ENCODE measurements around the gene USP21.
A peak's percentile ranks its signal among the peaks of the same experiment; 100 is the strongest.

Gene USP21

GRCh38 chr1:161193561-161194235, 34.4 kb downstream of the USP21 start:
- Mint-ChIP-seq H3K4me3 (no peak overlapping the region), H3K36me3 (ENCODE audit: low read depth) (peaks cover 3% of the 10 kb centered on the region), H3K27me3 (ENCODE audit: low read depth) (no peaks in the 10 kb centered on the region), H3K27ac (no peak overlapping the region), H3K4me1 (peaks cover 27% of the 10 kb centered on the region), H3K9me3 (no peaks in the 10 kb centered on the region)
- TF ChIP-seq CTCF (IDR thresholded peaks at IDR 0.05; ENCODE audit: unreplicated experiment in 3 of 3) = no peak

GRCh38 chr1:161195171-161195570, 35.9 kb downstream of the USP21 start:
- H3K9me3 Mint-ChIP-seq = no peaks in the 10 kb centered on the region
- H3K27ac Mint-ChIP-seq = peak overlapping the region; percentile 22 to 53 (median 53)
- peak overlapping the region in 1 of 3 experiments; percentile 47 for H3K4me3 Mint-ChIP-seq
- H3K36me3 Mint-ChIP-seq (ENCODE audit: low read depth) = peaks cover 3% of the 10 kb centered on the region
- no peaks in the 10 kb centered on the region for H3K27me3 Mint-ChIP-seq (ENCODE audit: low read depth)
- H3K4me1 Mint-ChIP-seq = peaks cover 42% of the 10 kb centered on the region
- no peak for TF ChIP-seq CTCF (IDR thresholded peaks at IDR 0.05; ENCODE audit: unreplicated experiment in 3 of 3)

GRCh38 chr1:161196111-161196510, 36.8 kb downstream of the USP21 start:
- Mint-ChIP-seq H3K4me1 (peaks cover 51% of the 10 kb centered on the region), H3K27ac (peak overlapping the region; percentile 92 to 99 (median 96))
- no peak for TF ChIP-seq CTCF (IDR thresholded peaks at IDR 0.05; ENCODE audit: unreplicated experiment in 3 of 3)

GRCh38 chr1:161196521-161197451, 37.5 kb downstream of the USP21 start:
- no peaks in the 10 kb centered on the region for H3K27me3 Mint-ChIP-seq (ENCODE audit: low read depth)
- peak overlapping the region; percentile 81 to 91 (median 88) for H3K4me3 Mint-ChIP-seq
- H3K9me3 Mint-ChIP-seq = no peaks in the 10 kb centered on the region
- peak overlapping the region; percentile 92 to 99 (median 96) for H3K27ac Mint-ChIP-seq
- peaks cover 3% of the 10 kb centered on the region for H3K36me3 Mint-ChIP-seq (ENCODE audit: low read depth)
- H3K4me1 Mint-ChIP-seq = peaks cover 58% of the 10 kb centered on the region
- no peak for TF ChIP-seq CTCF (IDR thresholded peaks at IDR 0.05; ENCODE audit: unreplicated experiment in 3 of 3)

More at GRCh38 chr1:161196111-161196510, 36.8 kb downstream of the USP21 start:
- Mint-ChIP-seq H3K27me3 (ENCODE audit: low read depth) (no peaks in the 10 kb centered on the region), H3K4me3 (peak overlapping the region in 2 of 3 experiments; percentile 31 to 46), H3K36me3 (ENCODE audit: low read depth) (peaks cover 3% of the 10 kb centered on the region), H3K9me3 (no peaks in the 10 kb centered on the region)

GRCh38 chr1:161197560-161198193, 38.4 kb downstream of the USP21 start:
- H3K36me3 Mint-ChIP-seq (ENCODE audit: low read depth) = peaks cover under 1% of the 10 kb centered on the region
- H3K9me3 Mint-ChIP-seq = no peaks in the 10 kb centered on the region
- H3K4me3 Mint-ChIP-seq = peak overlapping the region; percentile 81 to 91 (median 88)
- peak overlapping the region; percentile 92 to 99 (median 96) for H3K27ac Mint-ChIP-seq
- H3K27me3 Mint-ChIP-seq (ENCODE audit: low read depth) = no peaks in the 10 kb centered on the region
- no peak for TF ChIP-seq CTCF (IDR thresholded peaks at IDR 0.05; ENCODE audit: unreplicated experiment in 3 of 3)
- H3K4me1 Mint-ChIP-seq = peaks cover 60% of the 10 kb centered on the region
